PC-3 (cell line): ENCODE measurements around the gene PIGP. TPM values are rescaled to one million over a fixed set of nuclear protein-coding genes. Genes with fewer than 3 reads are reported as not detected.

Experiments
- ATAC-seq: fragments of 200-7000 bp; cut with Tn5 transposase; 2 replicates; pipeline ENCODE4 v1.9.1; 2020; ENCODE audit warnings: mild to moderate bottlenecking, moderate library complexity
- BruUV-seq: library from RNA; stranded (reverse); fragments of 400-500 nt; replicated peaks from 2 replicates; lab custom pipeline; 2021; lab: Mats Ljungman, UMichigan
- CTCF ChIA-PET: fragments of 300-600 bp; sonication (Branson Sonifier 250); formaldehyde crosslinking; loops from one replicate; lab custom pipeline; 2022; ENCODE audit warnings: antibody characterized with exemption; lab: Charles Lee
- POLR2A ChIA-PET: fragments of 300-600 bp; sonication (Branson Sonifier 250); formaldehyde crosslinking; loops from one replicate; lab custom pipeline; 2022; ENCODE audit warnings: antibody characterized with exemption; ENCODE audit not compliant: unreplicated experiment; lab: Charles Lee
- DNase-seq: peaks from one replicate; pipeline ENCODE4 v3.0.0-alpha.2; 2015
- H2AFZ ChIP-seq: fragments of 300-600 bp; sonication (generic); 2 replicates; pipeline ENCODE4 v1.6.0; 2016; ENCODE audit warnings: antibody characterized with exemption, low read length
- H3F3A ChIP-seq: fragments of 300-600 bp; sonication (generic); one replicate; pipeline ENCODE4 v1.6.0; 2017; ENCODE audit warnings: antibody characterized with exemption, low read length, control low read depth, mild to moderate bottlenecking; ENCODE audit not compliant: unreplicated experiment
- H3K27ac ChIP-seq: fragments of 300-600 bp; sonication (generic); 2 replicates; pipeline ENCODE4 v1.5.1; 2016; ENCODE audit warnings: mild to moderate bottlenecking, low read length
- H3K27me3 ChIP-seq: fragments of 300-600 bp; sonication (generic); 2 replicates; pipeline ENCODE4 v1.6.1; 2016; ENCODE audit warnings: low read length, mixed read lengths
- H3K36me3 ChIP-seq: fragments of 300-600 bp; sonication (generic); 2 replicates; pipeline ENCODE4 v1.6.1; 2016; ENCODE audit warnings: low read depth, mixed run types, low read length, mixed read lengths
- H3K4me1 ChIP-seq: fragments of 300-600 bp; sonication (generic); 2 replicates; pipeline ENCODE4 v1.5.1; 2016; ENCODE audit warnings: low read length; ENCODE audit not compliant: insufficient read depth
- H3K4me2 ChIP-seq: fragments of 300-600 bp; sonication (generic); 2 replicates; pipeline ENCODE4 v1.6.0; 2016; ENCODE audit warnings: low read length
- H3K4me3 ChIP-seq: fragments of 300-600 bp; sonication (generic); 2 replicates; pipeline ENCODE4 v1.5.1; 2016; ENCODE audit warnings: mild to moderate bottlenecking, low read length, mixed read lengths
- H3K79me2 ChIP-seq: fragments of 300-600 bp; sonication (generic); 2 replicates; pipeline ENCODE4 v1.6.1; 2017; ENCODE audit warnings: low read length, mixed read lengths
- H3K9ac ChIP-seq: fragments of 300-600 bp; sonication (generic); 2 replicates; pipeline ENCODE4 v1.6.0; 2016; ENCODE audit warnings: mild to moderate bottlenecking, low read length
- H3K9me2 ChIP-seq: fragments of 300-600 bp; sonication (generic); replicated peaks from 2 replicates; pipeline ENCODE4 v1.6.1; 2016; ENCODE audit warnings: mixed run types, low read length, mixed read lengths
- H3K9me3 ChIP-seq: fragments of 300-600 bp; sonication (generic); 2 replicates; pipeline ENCODE4 v1.6.1; 2016; ENCODE audit warnings: low read length, mixed read lengths
- H4K20me1 ChIP-seq: fragments of 300-600 bp; sonication (generic); 2 replicates; pipeline ENCODE4 v1.6.1; 2016; ENCODE audit warnings: low read length, mixed read lengths
- EZH2 ChIP-seq: fragments of 300-600 bp; sonication (generic); IDR thresholded peaks from one replicate; pipeline ENCODE4 v1.6.1; 2017; ENCODE audit warnings: antibody characterized with exemption, mild to moderate bottlenecking, low read length; ENCODE audit not compliant: unreplicated experiment
- EZH2phosphoT487 ChIP-seq: fragments of 300-600 bp; sonication (generic); IDR thresholded peaks from 2 replicates; pipeline ENCODE4 v1.6.1; 2018; ENCODE audit warnings: mild to moderate bottlenecking, antibody characterized with exemption, low read length, borderline replicate concordance
- intact Hi-C: fragments of 100-400 bp; cut with micrococcal nuclease; formaldehyde crosslinking; loops from 2 replicates; pipeline ENCODE4 v1.9.0; 2023
- total RNA-seq: library from RNA; depleted of rRNA; stranded (reverse); fragments of >200 nt; gene quantifications from 2 replicates; pipeline ENCODE4 v1.2.3, GENCODE V29; 2014
- TF ChIP-seq, protein P1 (sequence below): fragments of 300-600 bp; sonication (generic); conservative IDR thresholded peaks from 2 replicates; pipeline ENCODE4 v1.5.1; 2017; ENCODE audit warnings: antibody characterized with exemption, low read depth, mild to moderate bottlenecking, low read length

Gene PIGP
- total RNA-seq, 1 experiment from 2014 or later = 20.1 TPM

DNA sequence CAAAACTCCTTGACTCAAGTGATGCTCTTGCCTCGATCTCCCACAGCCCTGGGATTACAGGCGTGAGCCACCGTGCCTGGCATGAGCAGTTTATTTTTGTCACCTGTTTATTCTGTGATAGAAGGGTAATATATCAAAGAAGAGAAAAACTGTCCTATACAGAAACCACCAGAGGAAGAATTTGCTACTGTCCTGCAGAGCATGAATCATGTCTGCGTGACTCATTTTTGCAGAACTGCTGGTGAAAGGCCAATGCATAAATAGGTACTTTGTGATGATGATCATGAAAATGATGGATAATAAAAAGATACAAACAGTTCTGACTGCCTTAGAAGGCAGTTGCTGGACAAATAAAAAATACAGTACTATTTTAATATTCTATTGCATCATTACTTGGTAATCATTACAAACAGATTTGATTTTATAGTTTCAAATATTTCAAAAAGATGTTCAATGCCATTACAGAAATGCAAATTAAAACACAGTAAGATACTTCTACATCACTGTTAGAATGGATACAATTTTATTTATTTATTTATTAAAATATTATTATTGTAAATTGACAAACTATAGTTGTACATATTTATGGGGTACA, 39.9 kb downstream of the PIGP start:
- CTCF ChIA-PET = no interaction called here
- no TSS peak for BruUV-seq
- DNase-seq = peak; percentile 92
- Histone ChIP-seq H4K20me1 (no peaks in the 10 kb centered on the region), H3K4me2 (peak overlapping the region; percentile 62), H3K36me3 (no peaks in the 10 kb centered on the region), H3K27me3 (no peaks in the 10 kb centered on the region), H3K9me3 (no peaks in the 10 kb centered on the region), H3F3A (no peaks in the 10 kb centered on the region), H3K9ac (no peak overlapping the region), H3K4me1 (peaks cover 11% of the 10 kb centered on the region), H2AFZ (no peak overlapping the region), H3K9me2 (no peaks in the 10 kb centered on the region), H3K4me3 (no peak overlapping the region), H3K79me2 (no peaks in the 10 kb centered on the region), H3K27ac (0 out of 2 replicates have a peak overlapping the region, but pooled peaks have one; percentile 17)
- TF ChIP-seq, protein P1, sequence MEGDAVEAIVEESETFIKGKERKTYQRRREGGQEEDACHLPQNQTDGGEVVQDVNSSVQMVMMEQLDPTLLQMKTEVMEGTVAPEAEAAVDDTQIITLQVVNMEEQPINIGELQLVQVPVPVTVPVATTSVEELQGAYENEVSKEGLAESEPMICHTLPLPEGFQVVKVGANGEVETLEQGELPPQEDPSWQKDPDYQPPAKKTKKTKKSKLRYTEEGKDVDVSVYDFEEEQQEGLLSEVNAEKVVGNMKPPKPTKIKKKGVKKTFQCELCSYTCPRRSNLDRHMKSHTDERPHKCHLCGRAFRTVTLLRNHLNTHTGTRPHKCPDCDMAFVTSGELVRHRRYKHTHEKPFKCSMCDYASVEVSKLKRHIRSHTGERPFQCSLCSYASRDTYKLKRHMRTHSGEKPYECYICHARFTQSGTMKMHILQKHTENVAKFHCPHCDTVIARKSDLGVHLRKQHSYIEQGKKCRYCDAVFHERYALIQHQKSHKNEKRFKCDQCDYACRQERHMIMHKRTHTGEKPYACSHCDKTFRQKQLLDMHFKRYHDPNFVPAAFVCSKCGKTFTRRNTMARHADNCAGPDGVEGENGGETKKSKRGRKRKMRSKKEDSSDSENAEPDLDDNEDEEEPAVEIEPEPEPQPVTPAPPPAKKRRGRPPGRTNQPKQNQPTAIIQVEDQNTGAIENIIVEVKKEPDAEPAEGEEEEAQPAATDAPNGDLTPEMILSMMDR = no peak
- TF ChIP-seq EZH2 (no peak), EZH2phosphoT487 (no peak)
- POLR2A ChIA-PET = no interaction called here
- peak; percentile 96 for ATAC-seq
- intact Hi-C loops = loop anchor here (1.0 kb wide), 2 partner anchors 27 to 40 kb away; partner anchors contain the start of genes PIGP and TTC3

DNA sequence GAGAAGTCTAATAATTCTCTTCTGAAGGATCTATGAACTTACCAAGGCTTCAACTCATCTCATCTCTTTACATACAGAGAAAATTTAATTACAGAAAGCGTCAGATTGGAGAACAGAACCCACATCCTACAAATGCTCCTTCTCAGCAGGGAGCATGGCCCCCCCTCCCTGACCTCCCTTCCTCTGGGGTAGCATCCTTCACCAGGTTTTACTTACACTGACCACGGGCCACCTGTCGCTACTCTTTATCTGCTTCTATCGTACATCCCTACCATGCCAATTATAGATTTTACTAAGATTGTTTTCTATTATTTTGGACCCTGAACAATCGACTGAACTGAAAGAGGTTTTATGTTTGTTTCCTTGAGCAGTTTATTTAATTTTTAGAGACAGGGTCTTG, 40.6 kb downstream of the PIGP start:
- no peak overlapping the region for H2AFZ ChIP-seq
- no peaks in the 10 kb centered on the region for H3K9me3 ChIP-seq
- no peak for TF ChIP-seq EZH2phosphoT487
- TF ChIP-seq EZH2 = no peak
- TF ChIP-seq, protein P1 = no peak
- CTCF ChIA-PET = no interaction called here
- H4K20me1 ChIP-seq = no peaks in the 10 kb centered on the region
- BruUV-seq = no TSS peak
- H3K36me3 ChIP-seq = no peaks in the 10 kb centered on the region
- ATAC-seq (no peak), DNase-seq (no peak)
- no peaks in the 10 kb centered on the region for H3K27me3 ChIP-seq
- H3K79me2 ChIP-seq = no peaks in the 10 kb centered on the region
- no peaks in the 10 kb centered on the region for H3F3A ChIP-seq
- H3K4me3 ChIP-seq = no peak overlapping the region
- H3K27ac ChIP-seq = 0 out of 2 replicates have a peak overlapping the region, but pooled peaks have one; percentile 17
- H3K9me2 ChIP-seq = no peaks in the 10 kb centered on the region
- H3K4me2 ChIP-seq = peak overlapping the region; percentile 62
- peaks cover 11% of the 10 kb centered on the region for H3K4me1 ChIP-seq
- no peak overlapping the region for H3K9ac ChIP-seq
- intact Hi-C loops = no loop called here
- POLR2A ChIA-PET = no interaction called here

DNA sequence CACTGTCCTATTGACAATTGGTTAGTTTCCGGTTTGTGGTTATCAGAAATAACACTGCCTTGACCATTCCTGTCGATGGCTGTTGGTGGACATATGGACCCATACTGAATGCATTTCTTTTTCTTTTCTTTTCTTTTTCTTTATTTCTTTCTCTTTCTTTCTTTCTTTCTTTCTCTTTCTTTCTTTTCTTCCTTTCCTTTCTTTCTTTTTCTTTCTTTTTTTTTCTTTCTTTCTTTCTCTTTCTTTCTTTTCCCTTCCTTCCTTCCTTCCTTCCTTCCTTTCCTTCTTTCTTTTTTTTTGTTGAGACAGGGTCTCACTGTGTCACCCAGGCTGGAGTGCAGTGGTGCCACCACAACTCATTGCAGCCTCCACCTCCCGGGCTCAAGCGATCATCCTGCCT, 42.0 kb downstream of the PIGP start:
- intact Hi-C loops = no loop called here
- Histone ChIP-seq H2AFZ (no peak overlapping the region), H3F3A (no peaks in the 10 kb centered on the region), H3K4me2 (no peak overlapping the region), H4K20me1 (no peaks in the 10 kb centered on the region), H3K9ac (no peak overlapping the region), H3K4me1 (peaks cover 11% of the 10 kb centered on the region), H3K27me3 (no peaks in the 10 kb centered on the region), H3K27ac (no peak overlapping the region), H3K9me2 (no peaks in the 10 kb centered on the region), H3K9me3 (no peaks in the 10 kb centered on the region), H3K79me2 (no peaks in the 10 kb centered on the region), H3K36me3 (no peaks in the 10 kb centered on the region), H3K4me3 (no peak overlapping the region)
- BruUV-seq = no TSS peak
- ChIA-PET POLR2A (no interaction called here), CTCF (no interaction called here)
- TF ChIP-seq EZH2phosphoT487 = no peak
- TF ChIP-seq, protein P1 = no peak
- TF ChIP-seq EZH2 = no peak
- no peak for ATAC-seq
- DNase-seq = no peak
